Activated T-cell treated with anti-CD3 and anti-CD28 coated beads, Interleukin-2, amount 50 U/mL, for 4 hours (primary cell): ENCODE results near the gene PNPLA7. TPM values are rescaled to one million over a fixed set of nuclear protein-coding genes. Genes with fewer than 3 reads are reported as not detected.

Experiments
- ATAC-seq, 2 donors: fragments of 200-7000 bp; cut with Tn5 transposase; one replicate each; pipeline ENCODE4 v1.10.0; 2021
- DNase-seq: peaks from one replicate; pipeline ENCODE4 v3.0.0-alpha.2; 2020
- H3K27me3 Mint-ChIP-seq: one replicate; pipeline ENCODE4 v1.8.0; 2021; ENCODE audit warnings: low read depth, mixed read lengths
- H3K36me3 Mint-ChIP-seq: one replicate; pipeline ENCODE4 v1.8.0; 2022; ENCODE audit warnings: mixed read lengths; ENCODE audit not compliant: insufficient read depth
- H3K4me1 Mint-ChIP-seq: one replicate; pipeline ENCODE4 v1.8.0; 2021; ENCODE audit warnings: low read depth, mixed read lengths
- H3K4me3 Mint-ChIP-seq: one replicate; pipeline ENCODE4 v1.8.0; 2021; ENCODE audit warnings: mild to moderate bottlenecking, moderate library complexity, mixed read lengths
- H3K9me3 Mint-ChIP-seq: one replicate; pipeline ENCODE4 v1.8.0; 2021; ENCODE audit warnings: mixed read lengths
- total RNA-seq, 3 donors: library from RNA; stranded (reverse); gene quantifications; one replicate each; pipeline ENCODE4 v1.2.1, GENCODE V29; 2021

PNPLA7 gene
- total RNA-seq, 3 donors from 2014 or later, result 1.3 to 1.9 (median 1.8) TPM

DNA sequence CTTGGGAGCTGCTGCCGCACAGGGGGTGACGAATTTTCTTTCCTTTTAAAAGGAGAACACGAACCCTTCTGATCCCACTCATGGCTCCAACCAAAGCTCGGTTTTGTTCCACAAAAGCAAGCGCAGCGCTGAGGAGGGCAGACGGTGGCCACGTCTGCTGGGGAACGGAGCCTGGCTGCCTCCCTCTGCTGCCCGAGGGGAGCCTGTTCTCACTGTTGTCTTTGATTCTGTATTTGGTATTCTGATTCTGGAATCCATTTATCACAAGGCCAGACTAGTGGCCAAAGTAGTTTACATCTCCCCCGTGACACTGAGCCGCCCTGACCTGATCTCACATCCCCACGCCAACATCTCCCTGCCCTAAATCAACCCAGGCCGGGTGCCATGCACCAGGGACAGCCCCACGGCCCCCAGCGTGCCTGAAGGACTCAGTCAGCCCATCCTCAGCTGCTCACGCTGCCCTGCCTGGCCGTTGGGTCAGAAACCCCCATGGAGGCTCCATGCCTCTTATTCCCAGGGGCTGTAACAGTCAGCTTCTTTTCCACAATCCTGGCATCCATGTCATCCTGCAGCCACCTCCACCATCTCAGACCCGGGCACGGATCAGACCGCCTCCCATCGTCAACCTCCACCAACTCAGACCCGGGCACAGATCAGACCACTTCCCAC is 84.3 kb downstream of the PNPLA7 start:
- no peak for ATAC-seq
- H3K27me3 Mint-ChIP-seq, result no peaks in the 10 kb centered on the region
- DNase-seq, result no peak
- no peaks in the 10 kb centered on the region for H3K9me3 Mint-ChIP-seq
- H3K4me1 Mint-ChIP-seq, result peaks cover 22% of the 10 kb centered on the region
- no peak overlapping the region for H3K4me3 Mint-ChIP-seq
- no peaks in the 10 kb centered on the region for H3K36me3 Mint-ChIP-seq

DNA sequence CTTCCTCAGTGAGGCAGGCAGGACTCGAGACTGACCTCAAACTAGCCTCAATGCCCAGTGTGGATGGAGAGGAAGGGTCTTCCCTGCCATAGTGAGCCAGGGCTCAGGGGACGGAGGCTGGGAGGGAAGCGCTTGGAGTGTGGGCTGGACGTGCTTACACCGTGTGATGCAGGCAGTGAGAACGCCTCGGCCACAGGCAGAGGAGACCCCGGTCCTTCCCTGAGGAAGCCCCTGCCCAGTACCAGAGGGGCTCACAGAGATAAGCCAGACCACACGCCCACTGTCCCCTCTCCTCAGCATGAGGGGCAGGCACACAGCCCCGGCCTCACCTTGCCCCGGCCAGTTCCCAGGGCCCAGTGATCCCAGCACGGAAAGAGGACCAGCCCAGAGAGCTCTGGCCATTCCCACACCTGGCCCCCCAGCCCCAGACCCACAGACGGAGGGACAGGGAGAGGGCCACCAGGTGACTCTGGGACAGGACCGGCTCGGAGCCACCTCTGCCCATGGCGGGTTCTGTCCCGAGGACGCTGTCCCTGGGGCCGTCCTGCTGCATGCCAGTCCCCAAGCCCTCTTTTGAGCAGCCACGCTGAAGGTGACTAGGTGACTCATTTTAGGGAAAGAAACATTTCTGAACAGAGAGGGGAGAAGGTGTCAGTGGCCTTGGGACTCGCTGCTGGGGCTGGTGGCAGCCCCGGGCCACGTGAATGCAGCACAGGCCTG is 85.0 kb downstream of the PNPLA7 start:
- H3K27me3 Mint-ChIP-seq, result no peaks in the 10 kb centered on the region
- H3K9me3 Mint-ChIP-seq, result no peaks in the 10 kb centered on the region
- ATAC-seq (no peak), DNase-seq (no peak)
- no peak overlapping the region for H3K4me3 Mint-ChIP-seq
- no peaks in the 10 kb centered on the region for H3K36me3 Mint-ChIP-seq
- peaks cover 22% of the 10 kb centered on the region for H3K4me1 Mint-ChIP-seq

DNA sequence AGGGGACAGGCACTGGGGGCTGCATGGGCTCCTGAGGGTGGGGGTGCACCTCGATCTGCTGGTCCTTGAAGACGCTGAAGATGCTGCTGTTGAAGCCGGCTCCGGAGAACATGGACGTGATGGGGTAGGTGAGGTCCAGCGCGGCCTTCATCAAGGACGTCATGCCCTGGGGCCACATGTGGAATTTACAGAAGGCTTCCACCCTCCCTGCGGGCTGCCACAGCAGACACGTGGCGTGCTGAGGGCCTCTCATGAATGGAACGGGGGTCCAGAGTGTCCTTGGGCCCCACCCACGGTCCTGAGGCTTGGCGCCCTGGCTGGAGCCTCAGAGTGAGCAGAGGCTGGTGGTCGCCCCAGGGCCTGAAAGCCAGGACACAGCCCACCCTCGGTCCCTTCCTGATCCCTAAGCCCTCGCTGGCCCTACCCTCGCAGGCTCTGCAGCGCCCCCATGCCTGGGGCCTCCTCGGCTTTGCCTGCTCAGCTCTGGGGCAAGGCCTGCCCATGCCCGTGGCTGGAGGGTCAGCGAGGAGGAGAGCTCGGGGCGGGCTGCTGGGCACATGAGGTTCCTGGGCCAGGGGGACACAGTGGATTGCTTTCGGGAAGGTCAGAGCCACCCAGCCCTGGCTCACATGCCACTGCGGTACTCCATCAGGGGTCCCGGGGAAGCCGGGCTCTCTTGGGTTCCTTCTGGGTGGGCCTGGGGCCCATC is 85.8 kb downstream of the PNPLA7 start:
- Mint-ChIP-seq H3K4me1 (peaks cover 25% of the 10 kb centered on the region), H3K4me3 (no peak overlapping the region), H3K9me3 (no peaks in the 10 kb centered on the region), H3K27me3 (no peaks in the 10 kb centered on the region), H3K36me3 (no peaks in the 10 kb centered on the region)
- ATAC-seq (no peak), DNase-seq (no peak)

DNA sequence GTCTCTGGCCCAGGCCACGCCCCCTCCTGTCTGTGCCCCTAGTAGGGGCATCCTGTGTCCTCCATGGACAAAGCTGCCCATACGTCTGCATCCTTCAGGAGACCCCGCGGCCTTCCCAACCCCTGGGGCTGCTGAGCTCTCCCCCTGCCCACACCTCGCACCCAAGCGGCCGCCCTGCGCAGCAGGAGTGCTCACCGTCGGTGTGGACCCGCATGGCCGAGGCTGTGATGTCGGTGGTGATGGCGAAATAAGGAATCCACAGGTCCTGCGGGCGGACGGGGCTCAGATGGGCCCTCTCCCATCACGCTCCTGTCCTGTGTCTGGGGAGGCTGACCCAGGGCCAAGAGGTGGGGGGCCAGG is 86.3 kb downstream of the PNPLA7 start:
- no peak overlapping the region for H3K4me3 Mint-ChIP-seq
- H3K27me3 Mint-ChIP-seq, result no peaks in the 10 kb centered on the region
- peaks cover 26% of the 10 kb centered on the region for H3K4me1 Mint-ChIP-seq
- ATAC-seq, result no peak
- no peaks in the 10 kb centered on the region for H3K9me3 Mint-ChIP-seq
- no peaks in the 10 kb centered on the region for H3K36me3 Mint-ChIP-seq
- no peak for DNase-seq

DNA sequence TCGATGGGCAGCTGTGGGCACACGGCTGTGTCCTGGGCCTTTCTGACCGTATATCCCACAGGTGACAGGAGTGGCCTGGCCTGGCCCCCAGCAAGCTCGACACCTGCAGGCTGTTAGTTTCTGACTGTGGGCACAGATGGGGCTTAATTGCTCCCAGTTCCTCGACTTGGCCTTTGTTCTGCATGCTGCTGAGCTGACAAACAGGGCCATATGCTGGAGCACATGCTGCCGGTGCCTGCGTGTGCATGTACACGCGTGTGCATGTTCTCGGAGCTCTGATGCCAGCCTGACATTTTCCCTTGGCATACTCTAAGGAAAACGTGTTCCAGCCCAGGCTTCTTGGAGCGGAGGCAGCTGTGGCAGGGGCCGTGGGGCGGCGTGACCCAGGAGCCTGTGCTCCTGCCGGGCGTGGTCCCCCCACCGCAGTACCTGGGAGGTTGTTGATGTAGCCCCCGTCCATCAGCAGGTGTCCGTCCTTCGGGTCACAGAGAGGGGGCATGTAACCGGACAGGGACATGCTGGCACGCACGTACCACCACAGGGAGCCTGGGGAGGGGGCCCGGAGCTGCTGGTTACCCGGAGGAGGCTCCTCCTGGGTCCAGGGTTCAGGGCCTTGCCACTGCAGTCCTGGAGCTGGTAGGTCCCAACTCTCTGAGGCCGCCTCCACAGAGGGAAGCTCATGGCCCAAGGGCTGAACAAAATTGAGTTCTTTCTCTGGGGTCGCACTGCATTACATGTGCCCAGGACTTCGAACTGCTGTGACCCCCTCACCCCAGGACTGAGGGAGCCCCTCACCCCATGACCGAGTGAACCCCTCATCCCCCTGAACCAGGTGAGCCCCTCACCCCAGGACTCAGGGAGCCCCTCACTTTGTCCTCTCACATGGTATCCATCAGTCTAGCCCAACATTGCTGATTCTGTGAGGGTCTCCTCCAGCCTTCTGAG is 86.9 kb downstream of the PNPLA7 start:
- Mint-ChIP-seq H3K4me1 (peaks cover 26% of the 10 kb centered on the region), H3K27me3 (no peaks in the 10 kb centered on the region), H3K36me3 (no peaks in the 10 kb centered on the region), H3K9me3 (no peaks in the 10 kb centered on the region), H3K4me3 (peak overlapping the region; percentile 55)
- ATAC-seq, result no peak
- DNase-seq, result no peak

GRCh38 chr9:137462396-137462985 is 87.7 kb downstream of the PNPLA7 start:
- peak overlapping the region; percentile 66 for H3K4me3 Mint-ChIP-seq
- no peaks in the 10 kb centered on the region for H3K36me3 Mint-ChIP-seq
- no peaks in the 10 kb centered on the region for H3K27me3 Mint-ChIP-seq
- H3K9me3 Mint-ChIP-seq, result no peaks in the 10 kb centered on the region
- no peak for DNase-seq
- no peak for ATAC-seq
- peaks cover 26% of the 10 kb centered on the region for H3K4me1 Mint-ChIP-seq

DNA sequence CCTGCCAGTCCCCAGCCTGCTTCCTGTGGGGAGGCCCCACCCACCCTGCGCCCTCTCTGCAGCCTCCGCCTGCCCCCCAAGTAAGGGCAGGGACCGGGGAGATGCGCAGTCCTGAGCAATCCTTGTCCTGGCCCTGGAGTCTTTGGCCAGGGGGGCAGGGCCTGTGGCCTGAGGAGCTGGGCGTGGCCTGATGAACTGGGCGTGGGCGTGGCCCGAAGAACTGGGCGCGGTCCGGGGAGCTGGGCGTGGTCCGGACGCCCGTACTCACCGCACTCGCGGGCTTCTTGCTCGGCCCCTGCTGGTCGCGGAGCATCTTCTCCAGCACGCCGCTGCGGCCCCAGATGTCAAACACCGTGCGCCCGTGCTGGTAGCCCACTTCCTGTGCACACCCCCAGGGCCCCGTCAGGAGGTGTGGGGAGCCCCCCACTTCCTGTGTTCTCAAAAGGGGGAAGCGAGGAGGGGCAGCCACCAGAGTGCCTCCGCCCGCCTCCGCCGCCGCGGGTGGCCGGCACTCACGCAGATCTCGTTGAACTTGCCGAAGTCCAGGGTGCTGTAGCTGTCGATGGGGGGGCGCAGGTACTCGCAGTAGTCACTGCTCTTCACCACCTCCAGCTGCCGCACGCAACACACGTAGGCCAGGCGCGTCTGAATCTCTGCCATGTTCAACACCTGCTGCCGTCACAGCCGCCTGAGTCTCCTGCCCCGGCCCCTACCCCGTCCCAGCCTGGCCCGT is 88.4 kb downstream of the PNPLA7 start:
- no peaks in the 10 kb centered on the region for H3K9me3 Mint-ChIP-seq

GRCh38 chr9:137461316-137461662 is 88.9 kb downstream of the PNPLA7 start:
- ATAC-seq (no peak), DNase-seq (no peak)
- Mint-ChIP-seq H3K27me3 (no peaks in the 10 kb centered on the region), H3K9me3 (no peaks in the 10 kb centered on the region), H3K4me3 (no peak overlapping the region), H3K36me3 (no peaks in the 10 kb centered on the region), H3K4me1 (peaks cover 34% of the 10 kb centered on the region)

More for the DNA sequence above, 88.4 kb downstream of the PNPLA7 start:
- peak overlapping the region; percentile 66 for H3K4me3 Mint-ChIP-seq
- DNase-seq (peak; percentile 60), ATAC-seq (peak; percentile 58 to 62)
- no peaks in the 10 kb centered on the region for H3K36me3 Mint-ChIP-seq
- H3K27me3 Mint-ChIP-seq, result no peaks in the 10 kb centered on the region
- peaks cover 30% of the 10 kb centered on the region for H3K4me1 Mint-ChIP-seq

DNA sequence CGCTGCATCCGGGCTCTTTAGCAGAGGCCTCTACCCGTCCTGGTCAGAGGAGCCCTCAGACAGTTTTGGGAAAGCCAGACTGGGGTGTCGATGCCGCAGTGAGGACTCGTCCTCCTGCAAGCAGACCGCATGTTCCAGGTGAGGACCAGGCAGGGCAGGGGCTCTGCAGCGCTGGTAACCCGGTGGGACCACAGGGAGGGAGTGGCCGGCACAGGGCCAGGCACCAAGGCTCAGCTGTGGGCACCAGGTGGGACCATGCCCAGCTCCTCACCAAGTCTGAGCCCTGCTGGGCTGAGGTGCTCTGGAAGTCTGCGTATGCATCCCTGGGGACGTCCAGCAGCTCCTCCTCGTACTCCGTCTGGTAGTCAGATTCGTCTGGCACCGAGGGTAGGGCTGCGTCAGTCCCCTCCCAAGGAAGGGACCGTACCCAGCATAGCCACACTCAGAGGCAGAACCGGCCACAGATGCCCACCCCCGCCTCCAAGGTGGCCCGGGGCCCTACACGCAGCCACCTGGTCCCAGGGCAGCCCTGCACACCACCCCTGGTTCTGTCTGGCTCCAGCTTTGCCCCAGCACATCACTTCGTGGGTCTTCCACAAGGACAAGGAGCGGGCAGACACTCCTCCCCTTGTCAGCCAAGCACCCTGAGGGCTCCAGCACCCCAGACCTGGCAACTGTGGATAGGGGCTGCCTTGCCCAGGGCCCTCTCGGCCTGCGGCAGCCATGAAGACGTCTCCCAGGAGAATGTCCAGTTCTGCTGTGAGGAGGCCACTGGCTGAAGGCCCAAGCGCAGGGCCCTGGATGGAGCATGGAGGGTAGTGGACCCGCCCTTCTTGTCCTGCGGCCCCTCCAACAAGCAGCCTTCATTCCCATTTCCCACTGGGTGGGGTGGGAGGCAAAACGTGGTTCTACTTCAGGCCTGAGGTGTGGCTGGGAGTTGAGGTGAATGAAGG is 89.6 kb downstream of the PNPLA7 start:
- H3K27me3 Mint-ChIP-seq, result no peaks in the 10 kb centered on the region
- no peak for ATAC-seq
- H3K9me3 Mint-ChIP-seq, result no peaks in the 10 kb centered on the region
- peaks cover 38% of the 10 kb centered on the region for H3K4me1 Mint-ChIP-seq
- no peak for DNase-seq
- no peak overlapping the region for H3K4me3 Mint-ChIP-seq
- peaks cover 3% of the 10 kb centered on the region for H3K36me3 Mint-ChIP-seq

DNA sequence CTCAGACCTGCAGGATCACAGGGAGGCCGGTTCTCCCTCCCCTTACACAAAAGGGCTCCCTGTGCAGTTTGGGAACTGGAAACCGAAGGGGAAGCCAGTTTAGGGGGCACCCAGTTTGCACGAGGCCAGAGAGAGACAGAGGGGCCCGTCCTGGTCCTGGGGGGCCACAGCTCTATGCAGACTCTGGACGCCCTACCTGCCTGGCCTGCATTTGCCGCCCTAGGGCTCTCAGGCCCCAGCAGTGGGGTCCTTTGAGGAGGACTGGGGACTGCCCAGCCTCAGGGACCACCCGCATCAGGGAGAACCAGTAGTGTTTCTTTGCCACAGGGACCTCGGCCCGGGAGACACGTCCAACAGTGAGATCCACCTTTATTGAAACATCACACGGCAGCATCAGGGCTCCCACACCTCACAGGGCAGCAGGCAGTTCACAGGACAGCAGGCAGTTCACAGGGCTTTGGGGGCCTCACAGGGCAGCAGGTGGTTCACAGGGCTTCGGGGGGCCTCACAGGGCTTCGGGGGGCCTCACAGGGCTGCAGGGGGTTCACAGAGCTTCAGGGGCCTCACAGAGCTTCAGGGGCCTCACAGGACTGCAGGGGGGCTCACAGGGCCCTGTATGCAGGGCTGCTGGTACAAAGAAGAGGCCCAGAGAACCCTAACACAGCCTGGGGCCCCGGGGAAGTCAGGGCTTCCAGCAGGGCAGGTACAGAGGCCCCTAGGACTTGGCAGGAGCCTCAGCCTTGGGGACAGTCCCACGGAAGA is 90.4 kb downstream of the PNPLA7 start:
- Mint-ChIP-seq H3K4me3 (peak overlapping the region; percentile 59), H3K36me3 (peaks cover 3% of the 10 kb centered on the region), H3K27me3 (no peaks in the 10 kb centered on the region), H3K4me1 (peaks cover 45% of the 10 kb centered on the region), H3K9me3 (no peaks in the 10 kb centered on the region)
- no peak for DNase-seq
- no peak for ATAC-seq

DNA sequence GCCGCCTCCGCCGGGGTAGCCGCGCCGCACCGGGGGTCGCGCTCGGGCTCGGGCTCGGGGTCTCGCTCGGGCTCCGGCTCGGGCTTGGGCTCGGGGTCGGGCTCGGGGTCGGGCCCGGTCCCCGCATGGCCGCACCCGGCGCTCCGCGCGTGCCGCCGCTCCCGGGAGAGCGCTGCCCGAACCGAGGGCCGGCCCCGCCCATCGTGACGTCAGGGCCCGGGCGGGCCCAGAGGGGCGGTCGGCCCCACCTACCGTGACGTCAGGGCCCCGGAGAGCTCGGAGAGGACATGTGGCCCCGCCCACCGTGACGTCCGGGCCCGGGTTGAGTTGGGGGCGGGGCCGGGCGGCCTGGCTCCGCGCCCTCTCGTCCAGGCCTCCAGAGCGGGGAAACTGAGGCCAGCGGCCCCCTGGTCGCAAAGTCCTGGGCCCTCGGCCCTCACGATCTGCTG is 91.0 kb downstream of the PNPLA7 start, which contains the start of gene NSMF:
NSMF (minus strand) TSS at position 183 of the 449 bp plus-strand sequence. CDS start 232 bp downstream, outside the sequence.
- Mint-ChIP-seq H3K36me3 (peaks cover 3% of the 10 kb centered on the region), H3K27me3 (no peaks in the 10 kb centered on the region), H3K4me1 (peaks cover 50% of the 10 kb centered on the region), H3K4me3 (peak within 1 kb of the TSS; percentile 59), H3K9me3 (no peaks in the 10 kb centered on the region)
- ATAC-seq (peak; percentile 82 to 85), DNase-seq (peak; percentile 96)
